Endothelial cell of umbilical vein (primary cell): ENCODE results near the gene TLE3. TPM values are rescaled to one million over a fixed set of nuclear protein-coding genes. Genes with fewer than 3 reads are reported as not detected.

Experiments used
- BruUV-seq: library from RNA; stranded (reverse); fragments of 400-500 nt; replicated peaks from 2 replicates; lab custom pipeline; 2021; lab: Mats Ljungman, UMichigan
- CTCF ChIA-PET: fragments of 300-600, 350-600 bp; sonication (Branson Sonifier 250); formaldehyde crosslinking; loops from one replicate; lab custom pipeline; 2021; ENCODE audit warnings: antibody characterized with exemption, inconsistent platforms; lab: Charles Lee
- POLR2A ChIA-PET: fragments of 300-600, 350-600 bp; sonication (Branson Sonifier 250); formaldehyde crosslinking; loops from one replicate; lab custom pipeline; 2021; ENCODE audit warnings: antibody characterized with exemption, inconsistent platforms; lab: Charles Lee
- DNase-seq: peaks from one replicate; pipeline ENCODE4 v3.0.0-alpha.2; 2011; ENCODE audit warnings: low read depth, low spot score
- FAIRE-seq: peaks from 2 replicates; lab custom pipeline; 2011; peaks lifted over from hg19 to GRCh38; lab: Jason Lieb, UNC
- H2AFZ ChIP-seq: 2 replicates; pipeline ENCODE4 v1.6.0; 2012; ENCODE audit warnings: low read depth, low read length, control low read depth, inconsistent platforms
- H3K27ac ChIP-seq: 2 replicates; pipeline ENCODE4 v1.5.1; 2011; ENCODE audit warnings: low read depth, mild to moderate bottlenecking, control low read depth, low read length, moderate library complexity; ENCODE audit not compliant: insufficient read depth
- H3K27me3 ChIP-seq, 2 experiments: 2 replicates each; pipeline versions ENCODE4 v1.6.0 to v1.6.1; 2011; ENCODE audit warnings: low read length in 2 of 2, mixed read lengths in 1 of 2; ENCODE audit not compliant: control insufficient read depth in 2 of 2, insufficient read depth in 2 of 2
- H3K36me3 ChIP-seq, 2 experiments: 2 replicates in 1 of 2; 3 replicates in 1 of 2; pipeline ENCODE4 v1.5.1; 2011; ENCODE audit warnings: low read length in 2 of 2, mild to moderate bottlenecking in 1 of 2, moderate library complexity in 1 of 2; ENCODE audit not compliant: control insufficient read depth in 2 of 2, insufficient read depth in 2 of 2; ENCODE audit errors: extremely low read depth in 1 of 2
- H3K4me1 ChIP-seq: 3 replicates; pipeline ENCODE4 v1.5.1; 2011; ENCODE audit warnings: mild to moderate bottlenecking, low read length; ENCODE audit not compliant: control insufficient read depth, insufficient read depth; ENCODE audit errors: extremely low read depth
- H3K4me2 ChIP-seq: 2 replicates; pipeline ENCODE4 v1.6.1; 2011; ENCODE audit warnings: low read length, control low read depth, mixed read lengths; ENCODE audit not compliant: insufficient read depth
- H3K4me3 ChIP-seq, 3 experiments: fragments of 200-600 bp in 1 of 3; sonication (generic), shearing (Covaris generic) in 1 of 3; replicated peaks in 1 of 3; 2 replicates each; pipeline ENCODE4 v1.5.1; 2011 to 2016; ENCODE audit warnings: control low read depth in 3 of 3, low read length in 3 of 3, mild to moderate bottlenecking in 2 of 3, inconsistent platforms in 1 of 3, low read depth in 1 of 3, moderate library complexity in 1 of 3; ENCODE audit not compliant: insufficient read depth in 1 of 3
- H3K79me2 ChIP-seq: 2 replicates; pipeline ENCODE4 v1.6.0; 2012; ENCODE audit warnings: low read length, inconsistent platforms; ENCODE audit not compliant: control insufficient read depth, insufficient read depth
- H3K9ac ChIP-seq: replicated peaks from 2 replicates; pipeline ENCODE3; 2011; ENCODE audit warnings: low read length, control low read depth; ENCODE audit not compliant: insufficient read depth; ENCODE audit errors: extremely low read depth
- H3K9me1 ChIP-seq: replicated peaks from 3 replicates; pipeline ENCODE4 v1.6.0; 2011; ENCODE audit warnings: mild to moderate bottlenecking, low read length; ENCODE audit not compliant: control insufficient read depth, insufficient read depth; ENCODE audit errors: extremely low read depth
- H3K9me3 ChIP-seq: replicated peaks from 2 replicates; pipeline ENCODE4 v1.5.1; 2012; ENCODE audit warnings: low read length, inconsistent platforms; ENCODE audit not compliant: control insufficient read depth, insufficient read depth
- H4K20me1 ChIP-seq: replicated peaks from 2 replicates; pipeline ENCODE3; 2011; ENCODE audit warnings: mild to moderate bottlenecking, low read length; ENCODE audit not compliant: control insufficient read depth, insufficient read depth; ENCODE audit errors: extremely low read depth
- EZH2 ChIP-seq: IDR thresholded peaks from 2 replicates; pipeline ENCODE4 v1.6.1; 2012; ENCODE audit warnings: borderline replicate concordance, low read depth, mild to moderate bottlenecking, moderate library complexity, low read length, inconsistent platforms; ENCODE audit not compliant: severe bottlenecking
- GATA2 ChIP-seq: IDR thresholded peaks from 2 replicates; pipeline ENCODE4 v1.7.0; 2011; ENCODE audit warnings: low read depth, mild to moderate bottlenecking, moderate library complexity, mixed read lengths, low read length; ENCODE audit not compliant: insufficient read length, insufficient read depth
- JUN ChIP-seq: IDR thresholded peaks from 2 replicates; pipeline ENCODE4 v1.6.1; 2011; ENCODE audit warnings: borderline replicate concordance, low read depth; ENCODE audit not compliant: insufficient read length, insufficient read depth
- MYC ChIP-seq: IDR thresholded peaks from one replicate; pipeline ENCODE4 v1.6.1; 2011; ENCODE audit warnings: mild to moderate bottlenecking, low read depth, low read length
- dilution Hi-C: fragments of 300-500 bp; cut with MboI; formaldehyde crosslinking; loops from one replicate; pipeline ENCODE4 v1.15.0; 2019; ENCODE audit warnings: low sequenced_read_pairs; ENCODE audit not compliant: extremely low pct_ligation_motif_present
- intact Hi-C: fragments of 100-400 bp; cut with micrococcal nuclease; formaldehyde crosslinking; loops from one replicate; pipeline ENCODE4 v1.10.0; 2022
- polyA plus RNA-seq, 4 experiments: library from polyadenylated mRNA; depleted of rRNA in 3 of 4; stranded (reverse) in 3 of 4; unstranded in 1 of 4; fragments of >200 nt; gene quantifications; 2 replicates each; pipeline versions ENCODE4 v1.2.1 to v1.2.3, GENCODE V29; 2011 to 2012; ENCODE audit warnings: missing spikeins in 1 of 4
- total RNA-seq: library from RNA; stranded (reverse); gene quantifications from 2 replicates; pipeline ENCODE4 v1.2.3, GENCODE V29; 2021
- TF ChIP-seq, protein P1 (sequence below), 2 donors: IDR thresholded peaks; 1 replicate in 1 of 2; 2 replicates in 1 of 2; pipeline ENCODE4 v1.5.1; 2011; ENCODE audit warnings: low read length in 2 of 2, mild to moderate bottlenecking in 2 of 2, moderate library complexity in 2 of 2, control low read depth in 1 of 2, inconsistent platforms in 1 of 2, low read depth in 1 of 2; ENCODE audit not compliant: insufficient read depth in 1 of 2; ENCODE audit errors: extremely low read depth in 1 of 2

TLE3 gene
- total and polyA plus RNA-seq, 2 donors (not counting 3 experiments of a cell fraction or from before 2014, with no cell fraction given): 40.5 to 56.9 TPM

DNA sequence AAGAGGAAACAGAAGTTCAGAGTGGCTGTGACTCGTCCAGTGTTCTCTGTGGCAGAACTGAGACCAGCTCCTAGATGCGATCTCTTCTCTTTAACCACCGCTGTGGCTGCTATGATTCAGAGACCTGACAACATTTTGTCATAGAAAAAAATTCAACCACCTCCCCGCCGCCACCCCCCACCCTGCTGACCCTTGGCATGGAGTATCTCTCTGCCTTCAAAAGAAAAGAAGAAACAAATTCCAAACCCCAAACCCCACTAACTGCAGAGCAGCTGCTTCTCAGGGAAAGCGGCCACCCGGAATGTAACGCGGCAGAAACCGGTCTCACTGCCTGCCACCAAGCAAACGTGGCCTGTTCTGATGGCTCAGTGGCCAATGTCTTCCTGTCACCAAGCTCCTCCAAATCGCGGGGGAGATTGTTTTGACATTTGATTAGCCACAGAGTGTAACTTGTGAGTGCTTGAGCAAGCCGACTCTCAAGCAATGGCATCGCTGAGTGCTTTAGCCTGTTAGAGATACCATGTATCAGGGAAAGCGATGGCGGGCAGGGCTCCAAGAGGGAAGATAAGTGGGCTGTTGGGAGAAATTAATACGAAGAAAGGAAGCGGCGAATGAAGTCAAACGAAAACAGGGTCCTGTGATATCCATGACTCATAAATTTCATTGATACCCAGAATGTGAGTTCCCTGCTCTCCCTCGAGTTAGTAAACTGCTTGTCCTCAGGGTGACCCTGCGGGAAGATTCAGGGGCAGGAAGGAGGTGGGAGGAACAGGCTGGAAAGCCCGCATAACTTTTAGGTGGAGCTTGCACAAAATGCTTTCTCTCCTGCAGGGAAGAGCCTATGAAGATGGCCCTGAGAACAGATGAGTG is 44.8 kb upstream of the TLE3 start:
- H3K9ac ChIP-seq: no peak overlapping the region
- H3K4me1 ChIP-seq: peaks cover 16% of the 10 kb centered on the region
- H3K4me3 ChIP-seq: no peak overlapping the region
- intact Hi-C loops (no loop called here), dilution Hi-C loops (no loop called here)
- H3K27me3 ChIP-seq: peaks cover 4 to 12% of the 10 kb centered on the region in 2 experiments
- ChIA-PET POLR2A (no interaction called here), CTCF (interaction anchor here (0.9 to 4.8 kb wide), 5 partner anchors 11 to 325 kb away, joined by 3 to 30 read pairs (median 4); no protein-coding TSS in a partner anchor)
- no peak overlapping the region for H2AFZ ChIP-seq
- TF ChIP-seq MYC: no peak
- TF ChIP-seq GATA2: peak; percentile 41
- TF ChIP-seq, protein P1, sequence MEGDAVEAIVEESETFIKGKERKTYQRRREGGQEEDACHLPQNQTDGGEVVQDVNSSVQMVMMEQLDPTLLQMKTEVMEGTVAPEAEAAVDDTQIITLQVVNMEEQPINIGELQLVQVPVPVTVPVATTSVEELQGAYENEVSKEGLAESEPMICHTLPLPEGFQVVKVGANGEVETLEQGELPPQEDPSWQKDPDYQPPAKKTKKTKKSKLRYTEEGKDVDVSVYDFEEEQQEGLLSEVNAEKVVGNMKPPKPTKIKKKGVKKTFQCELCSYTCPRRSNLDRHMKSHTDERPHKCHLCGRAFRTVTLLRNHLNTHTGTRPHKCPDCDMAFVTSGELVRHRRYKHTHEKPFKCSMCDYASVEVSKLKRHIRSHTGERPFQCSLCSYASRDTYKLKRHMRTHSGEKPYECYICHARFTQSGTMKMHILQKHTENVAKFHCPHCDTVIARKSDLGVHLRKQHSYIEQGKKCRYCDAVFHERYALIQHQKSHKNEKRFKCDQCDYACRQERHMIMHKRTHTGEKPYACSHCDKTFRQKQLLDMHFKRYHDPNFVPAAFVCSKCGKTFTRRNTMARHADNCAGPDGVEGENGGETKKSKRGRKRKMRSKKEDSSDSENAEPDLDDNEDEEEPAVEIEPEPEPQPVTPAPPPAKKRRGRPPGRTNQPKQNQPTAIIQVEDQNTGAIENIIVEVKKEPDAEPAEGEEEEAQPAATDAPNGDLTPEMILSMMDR (IDR thresholded peaks at IDR 0.05; ENCODE audit: extremely low read depth in 1 of 2, insufficient read depth in 1 of 2, low read depth in 1 of 2, low read length in 2 of 2): no peak
- TF ChIP-seq EZH2: no peak
- peak; percentile 31 for TF ChIP-seq JUN
- no peak overlapping the region for H3K4me2 ChIP-seq
- FAIRE-seq (no peak), DNase-seq (peak; percentile 75)
- no peak overlapping the region for H3K27ac ChIP-seq
- no TSS peak for BruUV-seq
- no peaks in the 10 kb centered on the region for H3K9me3 ChIP-seq
- H3K79me2 ChIP-seq: no peaks in the 10 kb centered on the region
- no peaks in the 10 kb centered on the region for H3K9me1 ChIP-seq
- H3K36me3 ChIP-seq: no peaks in the 10 kb centered on the region
- no peaks in the 10 kb centered on the region for H4K20me1 ChIP-seq
